IMR-90 (cell line): ENCODE measurements around the gene TAOK1. TPM values are rescaled to one million over a fixed set of nuclear protein-coding genes. Genes with fewer than 3 reads are reported as not detected.

Experiments used
- ATAC-seq: fragments of 200-7000 bp; cut with Tn5 transposase; 2 replicates; pipeline ENCODE4 v1.9.1; 2020; ENCODE audit warnings: low read depth, mild to moderate bottlenecking, moderate library complexity
- BruUV-seq: library from RNA; stranded (reverse); fragments of 400-500 nt; replicated peaks from 2 replicates; lab custom pipeline; 2021; lab: Mats Ljungman, UMichigan
- CTCF ChIA-PET: fragments of 300-600 bp; formaldehyde crosslinking; extraction: SDS; loops from one replicate; lab custom pipeline; 2021; ENCODE audit warnings: antibody characterized with exemption; lab: Yijun Ruan, JAX
- POLR2A ChIA-PET: fragments of 300-600 bp; sonication (Branson Sonifier 250); formaldehyde crosslinking; loops from one replicate; lab custom pipeline; 2022; ENCODE audit warnings: antibody characterized with exemption; ENCODE audit not compliant: unreplicated experiment; lab: Charles Lee
- DNase-seq: peaks from one replicate; pipeline ENCODE4 v3.0.0; 2013
- H2AFZ ChIP-seq: replicated peaks from 2 replicates; pipeline ENCODE3; 2013; ENCODE audit warnings: low read length, mild to moderate bottlenecking; ENCODE audit not compliant: poor library complexity
- H2AK5ac ChIP-seq: 2 replicates; pipeline ENCODE4 v1.6.1; 2013; ENCODE audit warnings: low read depth, low read length, inconsistent platforms
- H2AK9ac ChIP-seq: replicated peaks from 2 replicates; pipeline ENCODE3; 2013; ENCODE audit warnings: mild to moderate bottlenecking, low read depth, low read length, moderate library complexity; ENCODE audit not compliant: poor library complexity
- H2BK120ac ChIP-seq: 2 replicates; pipeline ENCODE4 v1.6.1; 2013; ENCODE audit warnings: low read depth, low read length, inconsistent platforms
- H2BK15ac ChIP-seq: 3 replicates; pipeline ENCODE4 v1.6.1; 2013; ENCODE audit warnings: low read depth, low read length, inconsistent platforms
- H2BK20ac ChIP-seq: 2 replicates; pipeline ENCODE4 v1.6.1; 2013; ENCODE audit warnings: low read depth, mild to moderate bottlenecking, inconsistent platforms, low read length, moderate library complexity
- H2BK5ac ChIP-seq: 2 replicates; pipeline ENCODE4 v1.6.1; 2013; ENCODE audit warnings: mild to moderate bottlenecking, low read depth, low read length, inconsistent platforms; ENCODE audit not compliant: poor library complexity, severe bottlenecking
- H3K14ac ChIP-seq: replicated peaks from 2 replicates; pipeline ENCODE4 v1.6.1; 2013; ENCODE audit warnings: low read depth, low read length, inconsistent platforms
- H3K18ac ChIP-seq: 2 replicates; pipeline ENCODE4 v1.6.1; 2013; ENCODE audit warnings: low read depth, low read length, control low read depth
- H3K23ac ChIP-seq: 2 replicates; pipeline ENCODE4 v1.6.1; 2013; ENCODE audit warnings: low read depth, low read length, inconsistent platforms
- H3K27ac ChIP-seq: 2 replicates; pipeline ENCODE4 v1.5.1; 2013; ENCODE audit warnings: mild to moderate bottlenecking, control low read depth, low read length; ENCODE audit not compliant: insufficient read depth
- H3K27me3 ChIP-seq: 2 replicates; pipeline ENCODE4 v1.6.1; 2013; ENCODE audit warnings: low read length; ENCODE audit not compliant: control insufficient read depth, insufficient read depth
- H3K36me3 ChIP-seq: 2 replicates; pipeline ENCODE4 v1.6.1; 2013; ENCODE audit warnings: low read length, mixed read lengths; ENCODE audit not compliant: control insufficient read depth, insufficient read depth
- H3K4ac ChIP-seq: 2 replicates; pipeline ENCODE4 v1.6.1; 2013; ENCODE audit warnings: low read depth, low read length, inconsistent platforms
- H3K4me1 ChIP-seq: 2 replicates; pipeline ENCODE4 v1.6.1; 2013; ENCODE audit warnings: low read length, mixed read lengths; ENCODE audit not compliant: control insufficient read depth, insufficient read depth
- H3K4me2 ChIP-seq: 2 replicates; pipeline ENCODE4 v1.6.1; 2013; ENCODE audit warnings: low read depth, mild to moderate bottlenecking, control low read depth, low read length, moderate library complexity
- H3K4me3 ChIP-seq: 2 replicates; pipeline ENCODE4 v1.5.1; 2013; ENCODE audit warnings: low read depth, mild to moderate bottlenecking, control low read depth, low read length, moderate library complexity; ENCODE audit not compliant: insufficient read depth
- H3K56ac ChIP-seq: 2 replicates; pipeline ENCODE4 v1.6.1; 2013; ENCODE audit warnings: low read length, inconsistent platforms; ENCODE audit not compliant: insufficient read depth; ENCODE audit errors: extremely low read depth
- H3K79me1 ChIP-seq, 2 experiments: 2 replicates each; pipeline ENCODE4 v1.6.1; 2013; ENCODE audit warnings: low read length in 2 of 2, inconsistent platforms in 1 of 2, low read depth in 1 of 2
- H3K9ac ChIP-seq: 2 replicates; pipeline ENCODE4 v1.6.1; 2013; ENCODE audit warnings: low read depth, low read length, control low read depth
- H3K9me1 ChIP-seq: 2 replicates; pipeline ENCODE4 v1.6.1; 2013; ENCODE audit warnings: low read length, inconsistent platforms; ENCODE audit not compliant: insufficient read depth
- H3K9me3 ChIP-seq: 2 replicates; pipeline ENCODE4 v1.6.1; 2013; ENCODE audit warnings: low read length; ENCODE audit not compliant: control insufficient read depth, insufficient read depth
- H4K20me1 ChIP-seq: 2 replicates; pipeline ENCODE4 v1.6.1; 2013; ENCODE audit warnings: low read length, inconsistent platforms; ENCODE audit not compliant: insufficient read depth
- H4K5ac ChIP-seq: 2 replicates; pipeline ENCODE4 v1.6.1; 2013; ENCODE audit warnings: mild to moderate bottlenecking, low read depth, low read length, control low read depth
- H4K8ac ChIP-seq, 2 experiments: 2 replicates each; pipeline ENCODE4 v1.6.1; 2013; ENCODE audit warnings: low read depth in 2 of 2, low read length in 2 of 2, control low read depth in 1 of 2, inconsistent platforms in 1 of 2
- H4K91ac ChIP-seq: 2 replicates; pipeline ENCODE4 v1.6.1; 2013; ENCODE audit warnings: low read depth, low read length, inconsistent platforms; ENCODE audit not compliant: insufficient read depth
- BHLHE40 ChIP-seq: fragments of 150-350 bp; IDR thresholded peaks from 2 replicates; pipeline ENCODE4 v1.6.1; 2016; ENCODE audit warnings: mild to moderate bottlenecking, low read depth, low read length
- CEBPB ChIP-seq: IDR thresholded peaks from 2 replicates; pipeline ENCODE4 v1.6.1; 2012; ENCODE audit warnings: low read depth, low read length, improper control_type of control experiment
- CHD1 ChIP-seq: IDR thresholded peaks from 2 replicates; pipeline ENCODE4 v1.6.1; 2012; ENCODE audit warnings: low read depth, low read length, improper control_type of control experiment
- CTCF ChIP-seq: conservative IDR thresholded peaks from 2 replicates; pipeline ENCODE4 v1.5.1; 2012; ENCODE audit warnings: mild to moderate bottlenecking, low read depth, low read length, improper control_type of control experiment
- FOS ChIP-seq: fragments of 150-350 bp; IDR thresholded peaks from 2 replicates; pipeline ENCODE4 v1.6.1; 2016; ENCODE audit warnings: low read depth, low read length
- MAFK ChIP-seq: IDR thresholded peaks from 2 replicates; pipeline ENCODE4 v1.6.1; 2012; ENCODE audit warnings: low read depth, low read length, improper control_type of control experiment
- MAZ ChIP-seq: IDR thresholded peaks from 2 replicates; pipeline ENCODE4 v1.6.1; 2012; ENCODE audit warnings: low read depth, mild to moderate bottlenecking, low read length, improper control_type of control experiment, moderate library complexity, borderline replicate concordance
- MXI1 ChIP-seq: IDR thresholded peaks from 2 replicates; pipeline ENCODE4 v1.6.1; 2012; ENCODE audit warnings: low read depth, mild to moderate bottlenecking, low read length, moderate library complexity, borderline replicate concordance
- NFE2L2 ChIP-seq: fragments of 150-350 bp; IDR thresholded peaks from 2 replicates; pipeline ENCODE4 v1.6.1; 2016; ENCODE audit warnings: low read depth, mild to moderate bottlenecking, low read length
- POLR2A ChIP-seq: IDR thresholded peaks from 2 replicates; pipeline ENCODE4 v1.6.1; 2012; ENCODE audit warnings: mild to moderate bottlenecking, low read depth, low read length
- RAD21 ChIP-seq: IDR thresholded peaks from 2 replicates; pipeline ENCODE4 v1.6.1; 2012; ENCODE audit warnings: low read length, improper control_type of control experiment
- RCOR1 ChIP-seq: IDR thresholded peaks from 2 replicates; pipeline ENCODE4 v1.6.1; 2012; ENCODE audit warnings: mild to moderate bottlenecking, low read length, improper control_type of control experiment; ENCODE audit not compliant: insufficient replicate concordance
- RFX5 ChIP-seq: IDR thresholded peaks from 2 replicates; pipeline ENCODE4 v1.8.0; 2012; ENCODE audit warnings: low read depth, mild to moderate bottlenecking, low read length, moderate library complexity
- SMC3 ChIP-seq: fragments of 150-350 bp; IDR thresholded peaks from 2 replicates; pipeline ENCODE4 v1.6.1; 2016; ENCODE audit warnings: low read depth, mild to moderate bottlenecking, antibody characterized with exemption, low read length, moderate library complexity
- WGBS, 2 experiments: methylation state at CpG; one replicate each; pipeline versions ENCODE4 v1.1.5 to v1.1.7; 2013; ENCODE audit warnings: missing lambda C conversion rate in 2 of 2; ENCODE audit not compliant: insufficient read length in 1 of 2; ENCODE audit errors: extremely low coverage in 2 of 2; 5-methylcytosine and 5-hydroxymethylcytosine counted together
- dilution Hi-C: fragments of 300-500 bp; cut with HindIII; formaldehyde crosslinking; loops from one replicate; pipeline ENCODE4 v1.14.3; 2018; ENCODE audit warnings: low sequenced_read_pairs; ENCODE audit not compliant: unreplicated experiment
- in situ Hi-C: fragments of 300-500 bp; cut with MboI; formaldehyde crosslinking; loops from 3 replicates; pipeline ENCODE4 v1.14.3; 2019; ENCODE audit warnings: low sequenced_read_pairs, inconsistent platforms, mixed read lengths
- intact Hi-C: fragments of 100-400 bp; cut with micrococcal nuclease; formaldehyde crosslinking; loops from 2 replicates; pipeline ENCODE4 v1.10.0; 2022
- polyA plus RNA-seq, 3 experiments: library from polyadenylated mRNA; depleted of rRNA; stranded (reverse); fragments of >200 nt; gene quantifications; 2 replicates each; pipeline ENCODE4 v1.2.3, GENCODE V29; 2012; ENCODE audit warnings: low replicate concordance in 1 of 3
- total RNA-seq: library from RNA; depleted of rRNA; stranded (reverse); fragments of >200 nt; gene quantifications from 2 replicates; pipeline ENCODE4 v1.2.3, GENCODE V29; 2012
- TF ChIP-seq, protein P1 (sequence below): fragments of 150-350 bp; IDR thresholded peaks from 2 replicates; pipeline ENCODE4 v1.6.1; 2017; ENCODE audit warnings: mild to moderate bottlenecking, antibody characterized with exemption, low read length, low read depth
- TF ChIP-seq, protein P2 (sequence below): fragments of 150-350 bp; IDR thresholded peaks from 2 replicates; pipeline ENCODE4 v1.6.1; 2016; ENCODE audit warnings: low read depth, mild to moderate bottlenecking, low read length, moderate library complexity, borderline replicate concordance

The TAOK1 gene
- total and polyA plus RNA-seq, 2 of the 4 experiments (the other 2 are of a cell fraction), result 9.8 to 91.8 TPM

DNA sequence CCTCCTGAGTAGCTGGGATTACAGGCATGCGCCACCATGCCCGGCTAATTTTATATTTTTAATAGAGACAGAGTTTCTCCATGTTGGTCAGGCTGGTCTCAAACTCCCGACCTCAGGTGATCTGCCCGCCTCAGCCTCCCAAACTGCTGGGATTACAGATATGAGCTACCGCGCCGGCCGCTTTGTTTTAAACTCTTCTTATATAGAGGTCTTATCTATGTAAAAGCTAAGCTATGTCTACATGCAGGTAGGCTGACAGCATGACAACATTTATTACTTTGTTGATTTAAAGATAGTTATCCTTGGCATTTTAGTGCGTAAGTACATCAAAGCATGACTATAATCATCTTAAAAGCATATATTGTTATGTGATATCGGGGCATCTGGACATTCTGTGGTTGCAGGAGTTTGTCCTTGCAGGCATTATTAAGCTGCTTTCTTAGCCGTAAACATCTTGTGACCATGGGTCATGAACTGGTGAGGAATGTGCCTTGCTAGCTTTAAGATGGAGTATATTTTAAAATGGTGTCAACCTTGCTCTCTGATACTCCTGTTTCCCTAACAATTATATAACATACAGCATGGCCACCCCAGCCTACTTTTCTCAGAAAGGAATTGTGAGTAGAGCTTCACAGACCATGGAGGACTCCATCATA lies 45.8 kb upstream of the TAOK1 start:
- no peaks in the 10 kb centered on the region for H4K20me1 ChIP-seq
- dilution Hi-C loops (no loop called here), in situ Hi-C loops (loop anchor here (25.0 kb wide), 1 partner anchor 718 kb away; no protein-coding TSS in a partner anchor), intact Hi-C loops (no loop called here)
- no peak overlapping the region for H3K9ac ChIP-seq
- ATAC-seq (no peak), DNase-seq (no peak)
- H4K91ac ChIP-seq, result no peak overlapping the region
- H3K4me1 ChIP-seq, result no peaks in the 10 kb centered on the region
- no peak overlapping the region for H3K18ac ChIP-seq
- BruUV-seq, result no TSS peak
- peaks cover 17% of the 10 kb centered on the region for H3K27me3 ChIP-seq
- H3K14ac ChIP-seq, result no peak overlapping the region
- no peak overlapping the region for H3K4me3 ChIP-seq
- H2BK120ac ChIP-seq, result no peak overlapping the region
- H2BK20ac ChIP-seq, result no peak overlapping the region
- no peak overlapping the region for H2BK5ac ChIP-seq
- no peaks in the 10 kb centered on the region for H3K36me3 ChIP-seq
- H3K9me3 ChIP-seq, result no peaks in the 10 kb centered on the region
- no peaks in the 10 kb centered on the region for H3K79me1 ChIP-seq
- no peak overlapping the region for H2AFZ ChIP-seq
- no peak overlapping the region for H3K4me2 ChIP-seq
- H3K27ac ChIP-seq, result no peak overlapping the region
- H2BK15ac ChIP-seq, result no peak overlapping the region
- no peak overlapping the region for H3K23ac ChIP-seq
- no peak overlapping the region for H4K5ac ChIP-seq
- no peak overlapping the region for H2AK9ac ChIP-seq
- no peak overlapping the region for H2AK5ac ChIP-seq
- no peak overlapping the region for H3K4ac ChIP-seq
- ChIA-PET CTCF (no interaction called here), POLR2A (no interaction called here)
- 93% methylated on average over 2 of the region's 11 CpGs; no CpG with 5 or more reads in 1 of the 2 experiments for WGBS, 2 experiments
- H3K9me1 ChIP-seq, result no peaks in the 10 kb centered on the region
- no peak overlapping the region for H4K8ac ChIP-seq
- TF ChIP-seq RCOR1 (no peak), RAD21 (no peak), MAZ (no peak), BHLHE40 (no peak), MXI1 (no peak), POLR2A (no peak), FOS (no peak), CHD1 (no peak), MAFK (no peak), NFE2L2 (no peak), SMC3 (no peak), CTCF (no peak), RFX5 (no peak), CEBPB (no peak)
- TF ChIP-seq, protein P1, sequence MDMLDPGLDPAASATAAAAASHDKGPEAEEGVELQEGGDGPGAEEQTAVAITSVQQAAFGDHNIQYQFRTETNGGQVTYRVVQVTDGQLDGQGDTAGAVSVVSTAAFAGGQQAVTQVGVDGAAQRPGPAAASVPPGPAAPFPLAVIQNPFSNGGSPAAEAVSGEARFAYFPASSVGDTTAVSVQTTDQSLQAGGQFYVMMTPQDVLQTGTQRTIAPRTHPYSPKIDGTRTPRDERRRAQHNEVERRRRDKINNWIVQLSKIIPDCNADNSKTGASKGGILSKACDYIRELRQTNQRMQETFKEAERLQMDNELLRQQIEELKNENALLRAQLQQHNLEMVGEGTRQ, result no peak
- TF ChIP-seq, protein P2, sequence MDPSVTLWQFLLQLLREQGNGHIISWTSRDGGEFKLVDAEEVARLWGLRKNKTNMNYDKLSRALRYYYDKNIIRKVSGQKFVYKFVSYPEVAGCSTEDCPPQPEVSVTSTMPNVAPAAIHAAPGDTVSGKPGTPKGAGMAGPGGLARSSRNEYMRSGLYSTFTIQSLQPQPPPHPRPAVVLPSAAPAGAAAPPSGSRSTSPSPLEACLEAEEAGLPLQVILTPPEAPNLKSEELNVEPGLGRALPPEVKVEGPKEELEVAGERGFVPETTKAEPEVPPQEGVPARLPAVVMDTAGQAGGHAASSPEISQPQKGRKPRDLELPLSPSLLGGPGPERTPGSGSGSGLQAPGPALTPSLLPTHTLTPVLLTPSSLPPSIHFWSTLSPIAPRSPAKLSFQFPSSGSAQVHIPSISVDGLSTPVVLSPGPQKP, result no peak
- no peak overlapping the region for H3K56ac ChIP-seq
